NT2/D1 (cell line): ENCODE measurements around the gene MMP13.
"Not testable (repeated sequence)": the region's sequence is repeated elsewhere in the genome, so short reads cannot be mapped to it uniquely, and the experiment has no call there.

ENCODE experiments used
- DNase-seq: peaks from one replicate; pipeline ENCODE4 v3.0.0-alpha.2; 2011; ENCODE audit warnings: low read depth, low spot score
- H3K27me3 ChIP-seq: 2 replicates; pipeline ENCODE4 v1.6.0; 2011; ENCODE audit warnings: mild to moderate bottlenecking; ENCODE audit not compliant: insufficient read length, insufficient read depth
- H3K36me3 ChIP-seq: 2 replicates; pipeline ENCODE4 v1.6.1; 2011; ENCODE audit warnings: mild to moderate bottlenecking, low read length, mixed read lengths; ENCODE audit not compliant: insufficient read depth, insufficient read length
- H3K4me1 ChIP-seq: 2 replicates; pipeline ENCODE4 v1.5.1; 2011; ENCODE audit not compliant: insufficient read depth, insufficient read length
- H3K4me3 ChIP-seq: 2 replicates; pipeline ENCODE4 v1.5.1; 2011; ENCODE audit warnings: low read depth; ENCODE audit not compliant: insufficient read length
- H3K9ac ChIP-seq: 2 replicates; pipeline ENCODE4 v1.6.0; 2011; ENCODE audit warnings: low read depth; ENCODE audit not compliant: insufficient read length
- H3K9me3 ChIP-seq: 2 replicates; pipeline ENCODE4 v1.5.1; 2011; ENCODE audit warnings: mild to moderate bottlenecking, low read length; ENCODE audit not compliant: insufficient read depth
- SUZ12 ChIP-seq: IDR thresholded peaks from 2 replicates; pipeline ENCODE4 v1.6.1; 2011; ENCODE audit not compliant: insufficient read length, insufficient read depth; ENCODE audit errors: extremely low read depth
- YY1 ChIP-seq: IDR thresholded peaks from 2 replicates; pipeline ENCODE4 v1.6.1; 2011; ENCODE audit not compliant: insufficient read length, insufficient read depth
- ZNF274 ChIP-seq: IDR thresholded peaks from 2 replicates; pipeline ENCODE4 v1.6.1; 2011; ENCODE audit warnings: mild to moderate bottlenecking, low read depth, low read length

MMP13 gene

GRCh38 chr11:102915044-102915375 lies 40.5 kb downstream of the MMP13 start:
- H3K9ac ChIP-seq = no peak overlapping the region
- no peaks in the 10 kb centered on the region for H3K4me1 ChIP-seq
- no peaks in the 10 kb centered on the region for H3K36me3 ChIP-seq
- no peak for DNase-seq
- peaks cover 6% of the 10 kb centered on the region; the same call in 1 of the 2 replicates for H3K9me3 ChIP-seq
- no peak for TF ChIP-seq SUZ12
- TF ChIP-seq YY1 = no peak
- no peak for TF ChIP-seq ZNF274
- H3K27me3 ChIP-seq = no peaks in the 10 kb centered on the region
- H3K4me3 ChIP-seq = no peak overlapping the region

GRCh38 chr11:102914238-102915043 lies 41.1 kb downstream of the MMP13 start:
- H3K27me3 ChIP-seq = no peaks in the 10 kb centered on the region
- no peaks in the 10 kb centered on the region for H3K4me1 ChIP-seq
- TF ChIP-seq ZNF274 = no peak
- no peak for TF ChIP-seq SUZ12
- TF ChIP-seq YY1 = no peak
- H3K4me3 ChIP-seq = no peak overlapping the region
- no peaks in the 10 kb centered on the region for H3K36me3 ChIP-seq
- H3K9ac ChIP-seq = no peak overlapping the region
- H3K9me3 ChIP-seq = peaks cover 9% of the 10 kb centered on the region; the same call in 1 of the 2 replicates
- DNase-seq = peak; percentile 49

GRCh38 chr11:102912482-102912830 lies 43.1 kb downstream of the MMP13 start:
- no peak for DNase-seq
- H3K9me3 ChIP-seq = peaks cover 9% of the 10 kb centered on the region; the same call in 1 of the 2 replicates

GRCh38 chr11:102911758-102912481 lies 43.6 kb downstream of the MMP13 start:
- no peaks in the 10 kb centered on the region for H3K36me3 ChIP-seq
- no peak for TF ChIP-seq ZNF274
- no peak for TF ChIP-seq YY1
- no peak for TF ChIP-seq SUZ12
- H3K4me1 ChIP-seq = no peaks in the 10 kb centered on the region
- H3K4me3 ChIP-seq = no peak overlapping the region
- peak; percentile 51 for DNase-seq
- H3K9ac ChIP-seq = no peak overlapping the region
- H3K9me3 ChIP-seq = peaks cover 9% of the 10 kb centered on the region; the same call in 1 of the 2 replicates
- H3K27me3 ChIP-seq = no peaks in the 10 kb centered on the region

More at GRCh38 chr11:102912482-102912830, 43.1 kb downstream of the MMP13 start:
- H3K36me3 ChIP-seq = no peaks in the 10 kb centered on the region
- no peak for TF ChIP-seq SUZ12
- TF ChIP-seq ZNF274 = no peak
- no peak for TF ChIP-seq YY1
- H3K4me3 ChIP-seq = no peak overlapping the region
- H3K9ac ChIP-seq = no peak overlapping the region
- H3K4me1 ChIP-seq = no peaks in the 10 kb centered on the region
- no peaks in the 10 kb centered on the region for H3K27me3 ChIP-seq

GRCh38 chr11:102905848-102906247 lies 49.7 kb downstream of the MMP13 start:
- not testable (repeated sequence) for H3K9me3 ChIP-seq, H3K9ac ChIP-seq, H3K4me3 ChIP-seq, H3K4me1 ChIP-seq, DNase-seq, H3K36me3 ChIP-seq, H3K27me3 ChIP-seq

- H3K36me3 ChIP-seq, H3K4me3 ChIP-seq, H3K9ac ChIP-seq, H3K9me3 ChIP-seq, H3K4me1 ChIP-seq, H3K27me3 ChIP-seq, DNase-seq: not testable (repeated sequence)
Observed at GRCh38 chr11:102903895-102904294, 51.6 kb downstream of the MMP13 start.

GRCh38 chr11:102900346-102900745 lies 55.2 kb downstream of the MMP13 start:
- TF ChIP-seq ZNF274 (no peak), SUZ12 (no peak), YY1 (no peak)
- Histone ChIP-seq H3K4me1 (no peaks in the 10 kb centered on the region), H3K4me3 (no peak overlapping the region), H3K27me3 (no peaks in the 10 kb centered on the region), H3K9ac (no peak overlapping the region), H3K36me3 (no peaks in the 10 kb centered on the region), H3K9me3 (no peaks in the 10 kb centered on the region)
- no peak for DNase-seq
